ENCODE data around the gene YTHDF1.
A peak's percentile ranks its signal among the peaks of the same experiment; 100 is the strongest.
"Not testable (repeated sequence)": the region's sequence is repeated elsewhere in the genome, so short reads cannot be mapped to it uniquely, and the experiment has no call there.

The YTHDF1 gene

GRCh38 chr20:63252284-63252711 is 36.4 kb upstream of the YTHDF1 start:
- Histone ChIP-seq H3K27me3 (ENCODE audit: low read depth, low read length) (no peaks in the 10 kb centered on the region), H3K4me2 (ENCODE audit: low read length) (no peak overlapping the region), H3K4me3 (ENCODE audit: low read length) (no peak overlapping the region), H3K4me1 (ENCODE audit: low read length) (no peaks in the 10 kb centered on the region), H3K36me3 (replicated peaks; ENCODE audit: low read depth, low read length) (no peaks in the 10 kb centered on the region), H4K20me1 (ENCODE audit: insufficient read depth, low read length) (no peaks in the 10 kb centered on the region), H3K9me3 (ENCODE audit: insufficient read depth, low read length) (no peaks in the 10 kb centered on the region), H3K79me2 (ENCODE audit: low read length) (no peaks in the 10 kb centered on the region), H3K9ac (ENCODE audit: low read length) (no peak overlapping the region), H2AFZ (ENCODE audit: low read depth, low read length) (no peak overlapping the region), H3K27ac (ENCODE audit: low read length) (no peak overlapping the region)
- TF ChIP-seq EZH2phosphoT487 (IDR thresholded peaks at IDR 0.05; ENCODE audit: low read depth) (no peak), CTCF (IDR thresholded peaks at IDR 0.05; ENCODE audit: low read depth, low read length) (no peak)

- not testable (repeated sequence) for H4K20me1 ChIP-seq (ENCODE audit: insufficient read depth, low read length); H3K4me2 ChIP-seq (ENCODE audit: low read length); H3K4me1 ChIP-seq (ENCODE audit: low read length); H3K36me3 ChIP-seq (replicated peaks; ENCODE audit: low read depth, low read length); H3K4me3 ChIP-seq (ENCODE audit: low read length); H2AFZ ChIP-seq (ENCODE audit: low read depth, low read length); H3K9me3 ChIP-seq (ENCODE audit: insufficient read depth, low read length); H3K9ac ChIP-seq (ENCODE audit: low read length); H3K27me3 ChIP-seq (ENCODE audit: low read depth, low read length); H3K27ac ChIP-seq (ENCODE audit: low read length); H3K79me2 ChIP-seq (ENCODE audit: low read length)
- TF ChIP-seq CTCF (IDR thresholded peaks at IDR 0.05; ENCODE audit: low read depth, low read length), result peak; percentile 16; the same call in 1 of the 2 replicates
These were observed 35.4 kb upstream of the YTHDF1 start for GRCh38 chr20:63251350-63251749.

- H4K20me1 ChIP-seq (ENCODE audit: insufficient read depth, low read length), result no peaks in the 10 kb centered on the region
- no peaks in the 10 kb centered on the region for H3K79me2 ChIP-seq (ENCODE audit: low read length)
- H3K36me3 ChIP-seq (replicated peaks; ENCODE audit: low read depth, low read length), result no peaks in the 10 kb centered on the region
- no peaks in the 10 kb centered on the region for H3K9me3 ChIP-seq (ENCODE audit: insufficient read depth, low read length)
- TF ChIP-seq CTCF (IDR thresholded peaks at IDR 0.05; ENCODE audit: low read depth, low read length) (no peak), EZH2phosphoT487 (IDR thresholded peaks at IDR 0.05; ENCODE audit: low read depth) (no peak)
- no peaks in the 10 kb centered on the region for H3K4me1 ChIP-seq (ENCODE audit: low read length)
- H3K27me3 ChIP-seq (ENCODE audit: low read depth, low read length), result no peaks in the 10 kb centered on the region
- H3K9ac ChIP-seq (ENCODE audit: low read length), result no peak overlapping the region
- no peak overlapping the region for H2AFZ ChIP-seq (ENCODE audit: low read depth, low read length)
- no peak overlapping the region for H3K27ac ChIP-seq (ENCODE audit: low read length)
- no peak overlapping the region for H3K4me2 ChIP-seq (ENCODE audit: low read length)
- H3K4me3 ChIP-seq (ENCODE audit: low read length), result no peak overlapping the region
These were observed 34.0 kb upstream of the YTHDF1 start for GRCh38 chr20:63249891-63250290.

GRCh38 chr20:63248835-63249591 is 33.1 kb upstream of the YTHDF1 start:
- Histone ChIP-seq H3K36me3 (replicated peaks; ENCODE audit: low read depth, low read length) (no peaks in the 10 kb centered on the region), H3K27me3 (ENCODE audit: low read depth, low read length) (no peaks in the 10 kb centered on the region), H3K9ac (ENCODE audit: low read length) (no peak overlapping the region), H3K9me3 (ENCODE audit: insufficient read depth, low read length) (no peaks in the 10 kb centered on the region), H4K20me1 (ENCODE audit: insufficient read depth, low read length) (no peaks in the 10 kb centered on the region), H3K4me1 (ENCODE audit: low read length) (no peaks in the 10 kb centered on the region), H2AFZ (ENCODE audit: low read depth, low read length) (no peak overlapping the region), H3K4me3 (ENCODE audit: low read length) (no peak overlapping the region), H3K27ac (ENCODE audit: low read length) (no peak overlapping the region), H3K4me2 (ENCODE audit: low read length) (no peak overlapping the region), H3K79me2 (ENCODE audit: low read length) (no peaks in the 10 kb centered on the region)
- TF ChIP-seq EZH2phosphoT487 (IDR thresholded peaks at IDR 0.05; ENCODE audit: low read depth), result no peak
- TF ChIP-seq CTCF (IDR thresholded peaks at IDR 0.05; ENCODE audit: low read depth, low read length), result no peak

Data from OCI-LY3 (cell line).